ENCODE results near the gene CELF4.

The CELF4 gene

GRCh38 chr18:37568671-37569070 is 3.1 kb upstream of the CELF4 start:
- TF ChIP-seq CTCF (IDR thresholded peaks at IDR 0.05; ENCODE audit: extremely low read depth, insufficient read depth, missing control alignments): no peak
- in situ Hi-C loops (cut with MboI; ENCODE audit: low pct_unique_long_range_greater_than_20kb, low sequenced_read_pairs, unreplicated experiment): no loop called here
- DNase-seq (ENCODE audit: low spot score): no peak

GRCh38 chr18:37567994-37568359 is 2.4 kb upstream of the CELF4 start:
- in situ Hi-C loops (cut with MboI; ENCODE audit: low pct_unique_long_range_greater_than_20kb, low sequenced_read_pairs, unreplicated experiment): no loop called here
- TF ChIP-seq CTCF (IDR thresholded peaks at IDR 0.05; ENCODE audit: extremely low read depth, insufficient read depth, missing control alignments): no peak
- DNase-seq (ENCODE audit: low spot score): no peak

- in situ Hi-C loops (cut with MboI; ENCODE audit: low pct_unique_long_range_greater_than_20kb, low sequenced_read_pairs, unreplicated experiment): no loop called here
- DNase-seq (ENCODE audit: low spot score): peak; percentile 40
- no peak for TF ChIP-seq CTCF (IDR thresholded peaks at IDR 0.05; ENCODE audit: extremely low read depth, insufficient read depth, missing control alignments)
These were observed 1.7 kb upstream of the CELF4 start for GRCh38 chr18:37567061-37567993.

- no peak for TF ChIP-seq CTCF (IDR thresholded peaks at IDR 0.05; ENCODE audit: extremely low read depth, insufficient read depth, missing control alignments)
- DNase-seq (ENCODE audit: low spot score): peak; percentile 34
- in situ Hi-C loops (cut with MboI; ENCODE audit: low pct_unique_long_range_greater_than_20kb, low sequenced_read_pairs, unreplicated experiment): no loop called here
These were observed 972 bp upstream of the CELF4 start for GRCh38 chr18:37566479-37567060.

GRCh38 chr18:37565977-37566478 is 430 bp upstream of the CELF4 start:
- no peak for TF ChIP-seq CTCF (IDR thresholded peaks at IDR 0.05; ENCODE audit: extremely low read depth, insufficient read depth, missing control alignments)
- in situ Hi-C loops (cut with MboI; ENCODE audit: low pct_unique_long_range_greater_than_20kb, low sequenced_read_pairs, unreplicated experiment): no loop called here
- DNase-seq (ENCODE audit: low spot score): peak; percentile 71

GRCh38 chr18:37564711-37565100 is 892 bp downstream of the CELF4 start:
- in situ Hi-C loops (cut with MboI; ENCODE audit: low pct_unique_long_range_greater_than_20kb, low sequenced_read_pairs, unreplicated experiment): no loop called here
- TF ChIP-seq CTCF (IDR thresholded peaks at IDR 0.05; ENCODE audit: extremely low read depth, insufficient read depth, missing control alignments): no peak
- DNase-seq (ENCODE audit: low spot score): no peak
